Sigmoid colon (tissue), 7 donors: Measurements from ENCODE around the gene METRN. TPM values are rescaled to one million over a fixed set of nuclear protein-coding genes. Genes with fewer than 3 reads are reported as not detected.
"Not testable (repeated sequence)": the region's sequence is repeated elsewhere in the genome, so short reads cannot be mapped to it uniquely, and the experiment has no call there.

Experiments
- DNase-seq: peaks from one replicate; pipeline ENCODE4 v3.0.0-alpha.2; 2019
- H3K27ac ChIP-seq, 4 donors: fragments of 200-600 bp; sonication (generic); one replicate each; pipeline ENCODE4 v1.5.1; 2016 to 2019; ENCODE audit warnings: mild to moderate bottlenecking in 1 of 4
- H3K27me3 ChIP-seq, 3 donors: fragments of 200-600 bp; sonication (generic); one replicate each; pipeline ENCODE4 v1.5.1; 2019; ENCODE audit warnings: mild to moderate bottlenecking in 1 of 3
- H3K36me3 ChIP-seq, 4 donors: fragments of 200-600 bp; sonication (generic); one replicate each; pipeline ENCODE4 v1.5.1; 2016 to 2019
- H3K4me1 ChIP-seq, 4 donors: fragments of 200-600 bp; sonication (generic); one replicate each; pipeline ENCODE4 v1.5.1; 2017 to 2019
- H3K4me3 ChIP-seq, 4 donors: fragments of 200-600 bp; sonication (generic); one replicate each; pipeline ENCODE4 v1.5.1; 2017 to 2019; ENCODE audit warnings: mild to moderate bottlenecking in 2 of 4, moderate library complexity in 1 of 4
- H3K9me3 ChIP-seq, 4 donors: fragments of 200-600 bp in 3 of 4; sonication (generic) in 3 of 4; one replicate each; pipeline versions ENCODE4 v1.5.1 to v1.6.1; 2013 to 2019
- EP300 ChIP-seq, 4 donors: sonication (generic); formaldehyde crosslinking; IDR thresholded peaks; one replicate each; pipeline ENCODE4 v1.6.1; 2017; ENCODE audit warnings: antibody characterized with exemption in 4 of 4
- POLR2A ChIP-seq, 2 donors: fragments of 450-650 bp; IDR thresholded peaks; one replicate each; pipeline ENCODE4 v1.6.1; 2016; ENCODE audit warnings: antibody characterized with exemption in 2 of 2, mild to moderate bottlenecking in 2 of 2, moderate library complexity in 2 of 2
- POLR2AphosphoS5 ChIP-seq, 4 donors: sonication (generic); formaldehyde crosslinking; IDR thresholded peaks; one replicate each; pipeline ENCODE4 v1.6.1; 2017; ENCODE audit warnings: antibody characterized with exemption in 4 of 4
- WGBS, 2 donors: extraction: QIAGEN DNeasy Blood & Tissue Kit; methylation state at CpG; one replicate each; pipeline ENCODE4 v1.1.7; 2013; 5-methylcytosine and 5-hydroxymethylcytosine counted together
- intact Hi-C: fragments of 100-400 bp; cut with DNase I; formaldehyde crosslinking; loops from one replicate; pipeline ENCODE4 v1.15.1; 2023
- polyA plus RNA-seq, 3 donors: library from polyadenylated mRNA; stranded (reverse); fragments of 200-250 nt; gene quantifications; one replicate each; pipeline ENCODE4 v1.2.3, GENCODE V29; 2013
- total RNA-seq, 4 donors: library from RNA; depleted of rRNA; stranded (reverse); fragments of >200 nt; gene quantifications; one replicate each; pipeline ENCODE4 v1.1.0, GENCODE V29; 2016
- TF ChIP-seq, protein P1 (sequence below), 4 experiments: fragments of 450-650 bp in 3 of 4; fragments of 200-600 bp in 1 of 4; IDR thresholded peaks; one replicate each; pipeline ENCODE4 v1.5.1; 2016 to 2019; ENCODE audit warnings: antibody characterized with exemption in 4 of 4, mild to moderate bottlenecking in 3 of 4, moderate library complexity in 2 of 4
- donor health status: healthy with polysubstance abuse.
- donor health status: Bipolar disorder and iron deficiency.
- donor health status: healthy.

The METRN gene
- total and polyA plus RNA-seq, 7 donors = 16.5 to 49.9 (median 31.8) TPM

DNA sequence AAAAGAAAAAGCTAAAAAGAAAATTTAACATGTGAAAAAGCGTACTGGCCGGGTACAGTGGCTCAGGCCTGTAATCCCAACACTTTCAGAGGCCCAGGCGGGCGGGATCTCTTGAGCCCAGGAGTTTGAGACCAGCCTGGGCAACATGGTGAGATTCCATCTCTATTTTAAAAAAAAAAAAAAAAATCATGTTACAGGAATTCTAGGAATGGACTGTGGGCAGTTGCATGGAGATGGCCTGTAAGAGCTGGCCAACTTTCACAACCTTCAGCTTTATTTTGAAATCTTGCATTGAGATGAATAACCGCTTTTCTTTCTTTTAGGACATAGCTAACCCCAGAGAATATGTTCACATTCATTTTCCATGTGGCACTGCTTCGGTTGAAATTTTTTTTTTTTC is 34.1 kb downstream of the METRN start:
- Histone ChIP-seq H3K27ac (no peak overlapping the region), H3K27me3 (peaks cover 0 to 14% (median 11%) of the 10 kb centered on the region in 3 donors), H3K9me3 (no peaks in the 10 kb centered on the region), H3K4me1 (no peaks in the 10 kb centered on the region), H3K36me3 (no peaks in the 10 kb centered on the region), H3K4me3 (no peak overlapping the region)
- TF ChIP-seq, protein P1, sequence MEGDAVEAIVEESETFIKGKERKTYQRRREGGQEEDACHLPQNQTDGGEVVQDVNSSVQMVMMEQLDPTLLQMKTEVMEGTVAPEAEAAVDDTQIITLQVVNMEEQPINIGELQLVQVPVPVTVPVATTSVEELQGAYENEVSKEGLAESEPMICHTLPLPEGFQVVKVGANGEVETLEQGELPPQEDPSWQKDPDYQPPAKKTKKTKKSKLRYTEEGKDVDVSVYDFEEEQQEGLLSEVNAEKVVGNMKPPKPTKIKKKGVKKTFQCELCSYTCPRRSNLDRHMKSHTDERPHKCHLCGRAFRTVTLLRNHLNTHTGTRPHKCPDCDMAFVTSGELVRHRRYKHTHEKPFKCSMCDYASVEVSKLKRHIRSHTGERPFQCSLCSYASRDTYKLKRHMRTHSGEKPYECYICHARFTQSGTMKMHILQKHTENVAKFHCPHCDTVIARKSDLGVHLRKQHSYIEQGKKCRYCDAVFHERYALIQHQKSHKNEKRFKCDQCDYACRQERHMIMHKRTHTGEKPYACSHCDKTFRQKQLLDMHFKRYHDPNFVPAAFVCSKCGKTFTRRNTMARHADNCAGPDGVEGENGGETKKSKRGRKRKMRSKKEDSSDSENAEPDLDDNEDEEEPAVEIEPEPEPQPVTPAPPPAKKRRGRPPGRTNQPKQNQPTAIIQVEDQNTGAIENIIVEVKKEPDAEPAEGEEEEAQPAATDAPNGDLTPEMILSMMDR (IDR thresholded peaks at IDR 0.05) = no peak
- no peak for TF ChIP-seq POLR2AphosphoS5 (IDR thresholded peaks at IDR 0.05)
- TF ChIP-seq EP300 (IDR thresholded peaks at IDR 0.05) = no peak
- no peak for TF ChIP-seq POLR2A (IDR thresholded peaks at IDR 0.05)
- 83 to 93% methylated on average over 6 of the region's 6 CpGs for WGBS, 2 donors
- no peak for DNase-seq
- intact Hi-C loops = no loop called here

DNA sequence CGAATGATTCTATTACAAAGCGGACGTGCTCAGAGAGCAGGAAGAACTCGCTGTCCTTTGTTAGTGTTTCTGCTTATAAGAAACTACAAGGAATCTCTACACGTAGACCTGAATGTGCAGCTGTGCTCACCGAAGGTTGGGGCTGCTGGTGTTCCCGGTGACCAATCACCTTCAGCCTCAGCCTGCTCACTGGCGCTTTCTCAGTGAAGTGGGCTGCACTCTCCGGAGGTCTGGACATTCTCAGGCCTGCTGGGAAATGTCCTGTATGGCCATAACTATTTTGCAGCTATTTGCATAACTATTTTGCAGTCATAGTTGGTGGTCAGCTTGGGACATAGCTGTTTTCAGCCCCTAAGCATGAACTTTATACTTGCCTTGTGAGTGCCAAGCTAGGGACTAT is 35.6 kb downstream of the METRN start:
- Histone ChIP-seq H3K27me3 (peaks cover 0 to 11% (median 11%) of the 10 kb centered on the region in 3 donors), H3K9me3 (no peaks in the 10 kb centered on the region), H3K4me3 (no peak overlapping the region), H3K27ac (no peak overlapping the region), H3K4me1 (no peaks in the 10 kb centered on the region), H3K36me3 (no peaks in the 10 kb centered on the region)
- DNase-seq = no peak
- no peak for TF ChIP-seq POLR2A (IDR thresholded peaks at IDR 0.05)
- TF ChIP-seq, protein P1 (IDR thresholded peaks at IDR 0.05) = no peak
- no peak for TF ChIP-seq POLR2AphosphoS5 (IDR thresholded peaks at IDR 0.05)
- intact Hi-C loops = no loop called here
- 69 to 73% methylated on average over 9 of the region's 9 CpGs for WGBS, 2 donors

DNA sequence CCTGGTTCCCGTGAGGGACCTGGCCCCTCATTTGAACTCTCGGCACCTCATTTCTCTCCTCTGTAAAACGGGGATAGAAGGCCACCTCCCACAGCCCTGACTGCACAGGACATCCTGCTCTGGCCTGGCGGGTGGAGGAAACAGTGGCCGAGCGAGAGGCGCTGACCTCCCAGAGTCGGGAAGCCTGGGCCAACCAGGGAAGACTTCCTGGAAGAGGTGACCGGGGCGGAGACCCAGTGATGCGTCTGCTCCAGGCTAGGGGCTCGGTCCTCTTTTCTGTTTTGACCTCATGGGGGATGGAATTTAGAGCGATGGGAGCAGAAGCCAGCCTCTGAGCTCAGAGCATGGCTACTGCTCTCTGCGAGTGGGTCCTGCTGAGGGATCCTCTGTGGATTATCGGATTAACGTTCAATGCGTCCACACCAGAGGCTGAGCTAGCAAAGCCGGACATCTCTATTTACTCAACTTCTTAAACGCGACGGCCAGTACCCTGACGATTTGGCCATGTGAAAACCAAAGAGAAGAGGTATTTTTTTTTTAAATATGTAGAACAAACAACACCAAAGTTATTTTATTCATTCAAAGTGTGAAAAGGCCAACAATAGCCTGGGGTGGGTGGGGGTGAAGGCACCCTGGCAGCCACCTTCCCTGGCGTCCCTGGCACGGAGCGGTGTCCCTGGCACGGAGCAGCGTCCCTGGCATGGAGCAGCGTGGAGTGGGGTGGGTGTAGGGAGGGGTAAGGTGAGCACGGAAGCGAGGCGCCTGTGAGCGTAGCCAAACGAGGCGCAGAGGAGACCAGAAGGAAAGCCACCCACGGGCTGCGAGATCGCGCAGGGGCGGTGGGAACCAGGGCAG is 36.5 kb downstream of the METRN start:
- Histone ChIP-seq H3K4me3 (no peak overlapping the region), H3K27me3 (peaks cover 0 to 11% (median 10%) of the 10 kb centered on the region in 3 donors), H3K36me3 (no peaks in the 10 kb centered on the region), H3K27ac (no peak overlapping the region), H3K4me1 (no peaks in the 10 kb centered on the region), H3K9me3 (peaks cover 0 to 1% (median 0%) of the 10 kb centered on the region in 4 donors)
- no peak for DNase-seq
- intact Hi-C loops = no loop called here
- 55 to 70% methylated on average over 39 of the region's 39 CpGs for WGBS, 2 donors
- TF ChIP-seq, protein P1 (IDR thresholded peaks at IDR 0.05) = no peak
- TF ChIP-seq POLR2A (IDR thresholded peaks at IDR 0.05) (no peak), EP300 (IDR thresholded peaks at IDR 0.05) (no peak), POLR2AphosphoS5 (IDR thresholded peaks at IDR 0.05) (no peak)

DNA sequence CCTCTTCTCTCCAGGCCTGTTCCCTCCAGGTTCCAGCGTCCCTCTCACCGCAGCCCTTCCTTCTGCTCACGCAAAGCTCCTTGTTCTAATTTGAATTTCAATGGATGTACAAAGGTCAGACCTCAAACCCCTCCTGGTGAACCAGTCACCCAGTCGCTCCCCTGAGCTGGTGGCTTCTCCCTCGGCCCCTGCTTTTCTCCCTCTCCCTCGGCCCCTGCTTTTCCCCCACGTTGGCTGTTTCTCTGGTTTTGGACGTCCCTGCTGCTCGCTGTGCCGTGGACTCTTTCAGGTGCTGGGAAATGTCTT is 37.0 kb downstream of the METRN start:
- Histone ChIP-seq H3K27ac (no peak overlapping the region), H3K4me3 (no peak overlapping the region), H3K27me3 (peaks cover 0 to 11% (median 10%) of the 10 kb centered on the region in 3 donors), H3K4me1 (no peaks in the 10 kb centered on the region), H3K9me3 (peaks cover 0 to 1% (median 0%) of the 10 kb centered on the region in 4 donors), H3K36me3 (no peaks in the 10 kb centered on the region)
- WGBS, 2 donors = 25 to 58% methylated on average over 10 of the region's 10 CpGs
- TF ChIP-seq POLR2AphosphoS5 (IDR thresholded peaks at IDR 0.05) = no peak
- no peak for TF ChIP-seq POLR2A (IDR thresholded peaks at IDR 0.05)
- TF ChIP-seq EP300 (IDR thresholded peaks at IDR 0.05) = no peak
- TF ChIP-seq, protein P1 (IDR thresholded peaks at IDR 0.05) = no peak
- no peak for DNase-seq
- intact Hi-C loops = no loop called here

DNA sequence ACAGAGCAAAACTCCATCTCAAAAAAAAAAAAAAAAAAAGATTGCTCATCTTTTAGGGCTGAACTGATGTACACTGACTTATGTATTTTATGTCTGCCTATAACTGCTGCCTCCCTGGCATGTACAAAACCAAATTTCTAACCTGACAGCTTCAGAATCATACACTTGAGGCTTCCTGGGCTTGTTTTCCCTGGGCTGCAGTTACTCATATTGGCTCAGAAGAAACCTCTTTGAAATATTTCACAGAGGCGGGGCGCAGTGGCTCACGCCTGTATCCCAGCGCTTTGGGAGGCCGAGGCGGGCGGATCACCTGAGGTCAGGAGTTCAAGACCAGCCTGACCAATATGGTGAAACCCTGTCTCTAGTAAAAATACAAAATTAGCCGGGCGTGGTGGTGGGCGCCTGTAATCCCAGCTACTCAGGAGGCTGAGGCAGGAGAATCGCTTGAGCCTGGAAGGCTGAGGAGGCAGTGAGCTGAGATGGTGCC is 39.2 kb downstream of the METRN start:
- peaks cover 0 to 11% (median 10%) of the 10 kb centered on the region in 3 donors for H3K27me3 ChIP-seq
- H3K4me3 ChIP-seq, DNase-seq, H3K36me3 ChIP-seq, H3K4me1 ChIP-seq, H3K9me3 ChIP-seq, H3K27ac ChIP-seq, intact Hi-C loops: not testable (repeated sequence)
- WGBS, 2 donors = 57 to 79% methylated on average over 11 of the region's 11 CpGs
